ENCODE measurements around the gene FOXJ2.

GRCh38 chr12:8036346-8036745 is 3.8 kb downstream of the FOXJ2 start:
- no peak for TF ChIP-seq CTCF (IDR thresholded peaks at IDR 0.05)
- no peak for TF ChIP-seq EP300 (IDR thresholded peaks at IDR 0.05; ENCODE audit: low read depth)
- TF ChIP-seq POLR2A (IDR thresholded peaks at IDR 0.05), result no peak
- TF ChIP-seq POLR2AphosphoS5 (IDR thresholded peaks at IDR 0.05), result no peak

Measured in transverse colon (tissue), 4 donors.